ENCODE data around the gene CD27. TPM values are rescaled to one million over a fixed set of nuclear protein-coding genes. Genes with fewer than 3 reads are reported as not detected.

Gene CD27
- total and polyA plus RNA-seq, 9 of the 15 experiments (the other 6 are each of a cell fraction or from before 2014, with no cell fraction given) = 0.24 TPM; not detected in 8

GRCh38 chr12:6463858-6464257 is 19.1 kb downstream of the CD27 start:
- no peak overlapping the region for H3K4me2 ChIP-seq (ENCODE audit: insufficient read depth, low read length)
- no peaks in the 10 kb centered on the region for H3K9me1 ChIP-seq (ENCODE audit: control insufficient read depth, insufficient read depth, low read length)
- in situ Hi-C loops (cut with MboI) (loop anchor here (5.0 to 25.0 kb wide), 2 partner anchors 42 to 402 kb away; no protein-coding TSS in a partner anchor), intact Hi-C loops (cut with micrococcal nuclease) (no loop called here)
- WGBS (ENCODE audit: insufficient coverage, low coverage, missing lambda C conversion rate) = 68% methylated on average over 5 of the region's 6 CpGs
- no peaks in the 10 kb centered on the region for H3K79me2 ChIP-seq (ENCODE audit: control insufficient read depth, insufficient read depth, low read length)
- FAIRE-seq = no peak
- ATAC-seq = no peak
- no peaks in the 10 kb centered on the region; a peak in 1 of 5 replicates for H3K4me1 ChIP-seq (replicated peaks in 1 of 2; ENCODE audit: control insufficient read depth in 2 of 2, insufficient read depth in 2 of 2, low read length in 2 of 2)
- H3K27ac ChIP-seq (ENCODE audit: extremely low read depth, low read depth, low read length) = no peak overlapping the region
- H3K9ac ChIP-seq (ENCODE audit: insufficient read depth in 1 of 2, low read depth in 2 of 2, low read length in 2 of 2) = no peak overlapping the region
- H3K27me3 ChIP-seq (ENCODE audit: control insufficient read depth in 2 of 2, insufficient read depth in 2 of 2, low read length in 2 of 2) = no peaks in the 10 kb centered on the region
- DNase-seq (ENCODE audit: extremely low read depth in 1 of 4, low spot score in 3 of 4) = no peak
- H3K4me3 ChIP-seq = no peak overlapping the region
- no peaks in the 10 kb centered on the region for H4K20me1 ChIP-seq (replicated peaks; ENCODE audit: control insufficient read depth, insufficient read depth, low read length)
- POLR2A ChIA-PET = interaction anchor here (0.6 to 1.7 kb wide), 2 partner anchors 24 to 122 kb away, joined by 3 read pairs; no protein-coding TSS in a partner anchor
- no peaks in the 10 kb centered on the region for H3K9me3 ChIP-seq (replicated peaks; ENCODE audit: control insufficient read depth, insufficient read depth, low read depth, low read length)
- H2AFZ ChIP-seq (ENCODE audit: low read depth, low read length) = no peak overlapping the region
- CTCF ChIA-PET (ENCODE audit: low intra/inter-chr PET ratio) = interaction anchor here (3.1 kb wide), 1 partner anchor 40 kb away, joined by 19 read pairs; no protein-coding TSS in a partner anchor
- H3K36me3 ChIP-seq (ENCODE audit: control insufficient read depth, insufficient read depth, low read length) = peaks cover 14% of the 10 kb centered on the region; the same call in 2 of the 3 replicates
- no TSS peak for BruUV-seq (replicated peaks)
- TF ChIP-seq MEF2D (tag; conservative IDR thresholded peaks at IDR 0.05; ENCODE audit: low read depth) = no peak
- no peak for TF ChIP-seq CBX3 (IDR thresholded peaks at IDR 0.05; ENCODE audit: borderline replicate concordance in 1 of 2, low read length in 2 of 2)
- TF ChIP-seq ILK (tag; IDR thresholded peaks at IDR 0.05; ENCODE audit: borderline replicate concordance, low read depth) = no peak
- TF ChIP-seq CTCFL (IDR thresholded peaks at IDR 0.05; ENCODE audit: borderline replicate concordance, insufficient read depth, low read depth, low read length, poor library complexity, severe bottlenecking) = no peak
- TF ChIP-seq ZBTB7A (IDR thresholded peaks at IDR 0.05; ENCODE audit: borderline replicate concordance, control insufficient read depth, low read depth, low read length) = no peak
- no peak for TF ChIP-seq ETS1 (conservative IDR thresholded peaks at IDR 0.05; ENCODE audit: control insufficient read depth, low read depth, low read length)
- no peak for TF ChIP-seq SIX5 (IDR thresholded peaks at IDR 0.05; ENCODE audit: borderline replicate concordance in 1 of 2, insufficient read depth in 1 of 2, low read depth in 1 of 2, low read length in 2 of 2)
- no peak for TF ChIP-seq SIN3B (IDR thresholded peaks at IDR 0.05; ENCODE audit: low read depth)
- TF ChIP-seq E4F1 (CRISPR knock-in tag; IDR thresholded peaks at IDR 0.05; ENCODE audit: borderline replicate concordance) = no peak
- TF ChIP-seq NFIX (CRISPR knock-in tag; IDR thresholded peaks at IDR 0.05; ENCODE audit: low read depth) = no peak
- TF ChIP-seq HMG20B (CRISPR knock-in tag; IDR thresholded peaks at IDR 0.05) = no peak
- no peak for TF ChIP-seq POLR2AphosphoS5 (IDR thresholded peaks at IDR 0.05; ENCODE audit: control insufficient read depth, insufficient read depth, low read depth, low read length)
- no peak for TF ChIP-seq JUN (IDR thresholded peaks at IDR 0.05; ENCODE audit: borderline replicate concordance, low read depth, low read length)
- no peak for TF ChIP-seq JUN (CRISPR knock-in tag; IDR thresholded peaks at IDR 0.05; ENCODE audit: borderline replicate concordance)

All from K562 (cell line).